Activated T-helper 1 cell treated with anti-CD3 and anti-CD28 coated beads, Interleukin-12 subunit alpha, Interleukin-12 subunit beta, Interleukin-2, Interleukin-4 antibody, amounts not matched to agents 30 ng/mL and 10 ng/mL and 1 ng/mL, durations not matched to agents 14 hours and 24 hours and 36 hours (primary cell): ENCODE results near the gene AFF1. TPM values are rescaled to one million over a fixed set of nuclear protein-coding genes. Genes with fewer than 3 reads are reported as not detected.

ENCODE experiments used
- DNase-seq: peaks from one replicate; pipeline ENCODE4 v3.0.0; 2021; ENCODE audit warnings: low spot score
- H3K27ac Mint-ChIP-seq: one replicate; pipeline ENCODE4 v1.8.0; 2021; ENCODE audit warnings: mild to moderate bottlenecking, mixed read lengths
- H3K27me3 Mint-ChIP-seq: one replicate; pipeline ENCODE4 v1.8.0; 2022; ENCODE audit warnings: mild to moderate bottlenecking, moderate library complexity, mixed read lengths; ENCODE audit not compliant: insufficient read depth
- H3K36me3 Mint-ChIP-seq: one replicate; pipeline ENCODE4 v1.8.0; 2021; ENCODE audit warnings: low read depth, mixed read lengths
- H3K4me1 Mint-ChIP-seq: one replicate; pipeline ENCODE4 v1.8.0; 2021; ENCODE audit warnings: low read depth, mixed read lengths
- H3K4me3 Mint-ChIP-seq: one replicate; pipeline ENCODE4 v1.8.0; 2021; ENCODE audit warnings: mild to moderate bottlenecking, moderate library complexity, mixed read lengths
- H3K9me3 Mint-ChIP-seq: one replicate; pipeline ENCODE4 v1.8.0; 2021; ENCODE audit warnings: mixed read lengths
- intact Hi-C: fragments of 100-400 bp; cut with micrococcal nuclease; formaldehyde crosslinking; loops from one replicate; pipeline ENCODE4 v1.15.1; 2024
- total RNA-seq: library from RNA; stranded (reverse); gene quantifications from 2 replicates; pipeline ENCODE4 v1.2.3, GENCODE V29; 2022

AFF1 gene
- total RNA-seq, 1 donor from 2014 or later, result 47.0 TPM

GRCh38 chr4:86967073-86967472, 32.3 kb downstream of the AFF1 start:
- intact Hi-C loops, result no loop called here
- Mint-ChIP-seq H3K27ac (no peak overlapping the region), H3K4me3 (no peak overlapping the region), H3K27me3 (no peaks in the 10 kb centered on the region), H3K36me3 (peaks cover 2% of the 10 kb centered on the region), H3K4me1 (peaks cover 12% of the 10 kb centered on the region), H3K9me3 (no peaks in the 10 kb centered on the region)
- no peak for DNase-seq

DNA sequence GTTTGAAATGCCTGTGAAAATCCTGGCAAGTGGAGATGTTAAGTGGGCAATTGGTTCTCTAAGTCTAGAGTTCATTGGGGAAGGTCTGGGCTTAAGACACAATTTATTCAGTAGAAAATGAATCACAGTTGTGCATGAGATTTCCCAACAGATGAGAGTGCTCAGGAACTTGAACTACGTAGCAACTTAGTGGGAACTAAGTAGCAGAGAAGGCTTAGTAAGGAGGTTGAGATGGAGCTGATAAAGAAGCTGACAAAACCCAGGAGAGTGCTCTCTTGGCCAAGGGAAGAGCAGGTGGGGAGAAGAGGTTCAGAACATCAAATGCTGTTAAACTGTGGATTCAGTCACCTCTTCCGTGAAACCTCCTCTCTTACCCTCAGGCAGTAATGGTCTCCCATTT, 33.0 kb downstream of the AFF1 start:
- H3K9me3 Mint-ChIP-seq, result no peaks in the 10 kb centered on the region
- H3K27ac Mint-ChIP-seq, result no peak overlapping the region
- intact Hi-C loops, result no loop called here
- H3K4me1 Mint-ChIP-seq, result peaks cover 12% of the 10 kb centered on the region
- H3K27me3 Mint-ChIP-seq, result no peaks in the 10 kb centered on the region
- H3K4me3 Mint-ChIP-seq, result no peak overlapping the region
- DNase-seq, result no peak
- H3K36me3 Mint-ChIP-seq, result peaks cover 2% of the 10 kb centered on the region

DNA sequence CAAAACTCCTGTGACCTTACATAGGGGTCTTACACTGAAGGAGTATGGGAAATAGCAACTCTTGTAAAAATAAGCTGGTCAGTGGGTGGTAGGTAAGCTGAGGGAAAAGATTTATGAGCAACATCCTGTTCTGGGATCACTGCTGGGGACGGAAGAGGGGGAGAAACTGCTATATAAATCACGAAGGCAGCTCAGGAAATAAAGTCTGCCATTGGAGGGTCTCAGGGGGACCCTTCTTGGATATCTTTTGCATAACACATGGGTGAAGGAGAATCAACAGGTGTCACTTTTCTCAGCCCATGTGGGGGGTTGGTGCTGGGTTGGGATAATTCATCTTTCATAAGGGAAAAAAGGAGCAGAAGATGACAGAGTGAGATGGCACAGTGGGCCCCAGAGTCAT, 33.7 kb downstream of the AFF1 start:
- no peak overlapping the region for H3K4me3 Mint-ChIP-seq
- intact Hi-C loops, result no loop called here
- no peaks in the 10 kb centered on the region for H3K27me3 Mint-ChIP-seq
- H3K36me3 Mint-ChIP-seq, result peaks cover 1% of the 10 kb centered on the region
- H3K9me3 Mint-ChIP-seq, result no peaks in the 10 kb centered on the region
- no peak for DNase-seq
- H3K27ac Mint-ChIP-seq, result no peak overlapping the region
- H3K4me1 Mint-ChIP-seq, result peaks cover 8% of the 10 kb centered on the region

DNA sequence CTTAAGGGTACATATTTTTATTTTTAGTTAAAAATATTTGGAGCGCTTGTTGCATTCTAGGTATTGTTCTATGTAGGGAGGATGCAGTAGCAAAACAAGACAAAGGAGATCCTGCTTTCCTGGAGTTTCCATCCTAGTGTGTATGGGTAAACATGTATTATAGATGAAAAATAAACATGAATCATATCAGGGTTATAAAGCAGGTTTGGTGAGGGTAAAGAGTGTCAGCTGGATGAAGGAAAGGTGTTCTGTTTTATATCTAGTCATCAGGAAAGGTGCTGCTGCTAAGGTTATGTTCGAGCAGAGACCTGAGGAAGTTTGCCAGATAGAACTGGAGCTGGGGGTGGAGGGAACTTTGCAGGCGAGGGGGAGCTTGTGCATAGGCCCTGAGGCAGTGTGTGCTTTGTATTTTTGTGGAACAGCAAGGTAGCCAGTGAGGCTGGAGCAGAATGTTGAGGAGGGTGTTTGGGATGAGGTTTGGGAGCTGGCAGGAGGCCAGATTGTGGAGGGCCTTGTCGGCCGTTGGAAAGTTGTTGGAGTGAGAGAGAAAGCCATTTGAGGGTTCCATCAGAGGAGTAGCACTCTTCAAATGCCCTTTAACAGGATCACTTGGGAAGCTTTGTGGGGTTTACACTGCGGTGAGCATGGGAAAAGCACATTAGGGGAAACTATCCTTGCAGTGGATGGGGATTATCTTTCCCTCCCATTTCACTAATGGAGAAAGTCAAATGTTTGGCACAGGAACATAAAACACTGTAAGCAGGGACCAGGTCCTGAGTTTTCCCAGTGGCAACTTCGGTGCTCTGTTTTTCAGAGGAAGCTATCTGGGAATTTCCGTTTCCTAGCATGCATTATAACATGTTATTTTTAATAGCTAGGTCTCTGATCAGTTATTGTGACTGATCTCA, 35.9 kb downstream of the AFF1 start:
- Mint-ChIP-seq H3K4me1 (peaks cover 19% of the 10 kb centered on the region), H3K9me3 (no peaks in the 10 kb centered on the region), H3K27ac (no peak overlapping the region), H3K4me3 (no peak overlapping the region), H3K36me3 (peaks cover 1% of the 10 kb centered on the region), H3K27me3 (no peaks in the 10 kb centered on the region)
- no peak for DNase-seq
- intact Hi-C loops, result loop anchor here (2.0 kb wide), 1 partner anchor 32 kb away; no protein-coding TSS in a partner anchor

DNA sequence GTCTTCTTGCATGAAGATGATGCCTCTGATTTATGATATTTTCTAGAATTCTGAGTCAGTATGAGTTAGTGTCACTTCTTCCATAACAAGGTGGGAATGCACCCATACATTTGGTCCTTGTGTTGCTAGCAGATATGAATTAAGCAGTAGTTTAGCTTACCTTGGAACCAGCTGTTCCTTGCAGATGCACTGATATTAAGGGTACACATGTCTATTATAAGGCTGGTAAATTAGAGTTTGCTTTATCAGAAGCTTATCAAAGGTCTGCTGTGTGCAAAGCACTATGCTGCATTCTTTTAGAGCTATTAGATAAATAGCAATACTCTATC, 36.5 kb downstream of the AFF1 start:
- H3K36me3 Mint-ChIP-seq, result peaks cover 1% of the 10 kb centered on the region
- no peak overlapping the region for H3K4me3 Mint-ChIP-seq
- no peaks in the 10 kb centered on the region for H3K27me3 Mint-ChIP-seq
- H3K9me3 Mint-ChIP-seq, result no peaks in the 10 kb centered on the region
- no peak overlapping the region for H3K27ac Mint-ChIP-seq
- peaks cover 26% of the 10 kb centered on the region for H3K4me1 Mint-ChIP-seq
- no peak for DNase-seq
- intact Hi-C loops, result loop anchor here (2.0 kb wide), 1 partner anchor 33 kb away; no protein-coding TSS in a partner anchor

DNA sequence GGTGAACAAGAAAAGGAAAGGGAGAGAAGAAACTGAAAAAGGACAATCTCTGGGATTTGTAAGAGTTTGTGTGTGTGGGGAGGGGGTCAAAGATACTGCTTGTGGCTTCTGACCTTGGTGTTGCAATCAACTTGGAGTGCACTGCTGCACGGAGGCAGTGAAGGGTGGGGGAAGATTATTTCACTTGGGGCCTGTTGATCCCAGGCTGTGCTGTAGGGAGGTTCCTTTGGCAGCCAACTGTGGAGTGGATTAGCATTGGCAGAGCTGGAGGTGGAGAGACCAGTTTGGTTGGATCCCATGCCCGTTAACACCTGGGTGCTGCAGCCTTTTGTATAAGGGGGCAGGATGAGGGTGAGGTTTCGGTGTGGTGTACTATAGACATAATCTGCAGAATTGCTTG, 38.2 kb downstream of the AFF1 start:
- H3K4me1 Mint-ChIP-seq, result peaks cover 38% of the 10 kb centered on the region
- intact Hi-C loops, result no loop called here
- H3K27me3 Mint-ChIP-seq, result no peaks in the 10 kb centered on the region
- no peaks in the 10 kb centered on the region for H3K9me3 Mint-ChIP-seq
- H3K36me3 Mint-ChIP-seq, result peaks cover 5% of the 10 kb centered on the region
- DNase-seq, result no peak
- H3K4me3 Mint-ChIP-seq, result no peak overlapping the region
- no peak overlapping the region for H3K27ac Mint-ChIP-seq

DNA sequence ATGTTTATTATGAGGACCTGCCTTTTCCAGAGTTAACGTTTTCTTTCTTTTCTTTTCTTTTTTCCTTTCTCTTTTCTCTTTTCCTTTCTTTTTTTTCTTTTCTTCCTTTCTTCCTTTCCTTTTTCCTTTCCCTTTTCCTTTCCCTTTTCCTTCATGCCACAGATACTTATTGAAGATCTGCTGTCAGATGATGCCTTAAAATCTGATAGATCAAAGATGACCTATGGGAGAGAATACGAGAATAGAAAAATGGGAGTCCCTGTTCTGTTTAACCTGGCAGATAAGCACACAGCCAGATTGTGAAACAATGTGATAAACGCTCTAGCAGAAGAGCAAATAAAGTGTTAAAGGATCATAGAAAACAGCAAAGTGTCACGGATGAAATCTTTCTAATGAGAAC, 38.9 kb downstream of the AFF1 start:
- Mint-ChIP-seq H3K36me3 (peaks cover 5% of the 10 kb centered on the region), H3K4me1 (peaks cover 38% of the 10 kb centered on the region), H3K9me3 (no peaks in the 10 kb centered on the region), H3K27ac (no peak overlapping the region), H3K4me3 (no peak overlapping the region), H3K27me3 (no peaks in the 10 kb centered on the region)
- intact Hi-C loops, result no loop called here
- DNase-seq, result no peak

DNA sequence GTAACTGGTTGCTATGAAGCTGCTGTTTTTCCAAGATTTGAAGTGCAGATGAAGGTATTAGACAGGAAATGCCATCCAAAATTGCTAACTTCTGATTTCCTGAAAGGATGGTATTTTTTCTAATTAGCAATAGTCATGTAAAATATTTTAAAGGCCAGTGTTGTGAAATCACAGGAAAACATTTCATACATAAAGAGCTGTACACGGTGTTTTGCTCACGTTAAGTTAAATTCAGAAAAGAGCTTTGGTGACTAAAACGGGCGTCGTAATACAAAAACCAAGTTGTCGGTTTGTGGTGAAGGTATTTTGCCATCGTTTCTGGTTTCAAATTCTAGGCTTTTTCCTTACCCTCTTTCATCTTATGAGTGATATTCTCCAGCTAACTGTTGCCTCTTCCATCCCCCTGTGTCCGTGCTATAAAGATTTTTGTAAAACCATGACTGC, 39.8 kb downstream of the AFF1 start:
- intact Hi-C loops, result no loop called here
- Mint-ChIP-seq H3K4me3 (no peak overlapping the region), H3K4me1 (peaks cover 38% of the 10 kb centered on the region)

DNA sequence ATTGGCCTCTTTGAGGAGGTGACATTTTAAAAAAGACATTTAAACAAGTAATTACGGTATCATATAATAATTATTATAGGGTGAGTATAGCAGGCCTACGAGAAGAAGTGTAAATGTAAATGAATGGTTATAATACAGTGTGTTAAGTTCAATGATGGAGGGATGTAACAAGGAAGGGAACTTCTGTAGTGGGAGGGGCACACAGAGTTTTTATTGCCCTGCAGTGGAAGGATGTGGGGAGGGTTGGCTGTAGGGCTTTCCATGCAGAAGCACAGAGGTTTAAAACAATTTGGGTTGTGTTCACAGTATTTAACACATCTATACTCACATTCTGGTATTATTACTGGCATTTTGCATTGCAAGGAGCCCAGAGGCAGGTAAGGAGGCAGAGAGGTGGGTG, 41.1 kb downstream of the AFF1 start:
- no peak for DNase-seq
- H3K27ac Mint-ChIP-seq, result no peak overlapping the region
- intact Hi-C loops, result no loop called here
- no peaks in the 10 kb centered on the region for H3K9me3 Mint-ChIP-seq
- H3K4me1 Mint-ChIP-seq, result peaks cover 33% of the 10 kb centered on the region
- H3K4me3 Mint-ChIP-seq, result no peak overlapping the region
- no peaks in the 10 kb centered on the region for H3K27me3 Mint-ChIP-seq
- peaks cover 5% of the 10 kb centered on the region for H3K36me3 Mint-ChIP-seq

More for the DNA sequence above, 39.8 kb downstream of the AFF1 start:
- H3K27ac Mint-ChIP-seq, result no peak overlapping the region
- no peaks in the 10 kb centered on the region for H3K9me3 Mint-ChIP-seq
- no peak for DNase-seq
- H3K27me3 Mint-ChIP-seq, result no peaks in the 10 kb centered on the region
- H3K36me3 Mint-ChIP-seq, result peaks cover 5% of the 10 kb centered on the region

GRCh38 chr4:86976801-86977485, 42.1 kb downstream of the AFF1 start:
- H3K36me3 Mint-ChIP-seq, result peaks cover 9% of the 10 kb centered on the region
- intact Hi-C loops, result loop anchor here (1.0 kb wide), 1 partner anchor 28 kb away; no protein-coding TSS in a partner anchor
- no peaks in the 10 kb centered on the region for H3K9me3 Mint-ChIP-seq
- DNase-seq, result no peak
- no peak overlapping the region for H3K4me3 Mint-ChIP-seq
- no peak overlapping the region for H3K27ac Mint-ChIP-seq
- no peaks in the 10 kb centered on the region for H3K27me3 Mint-ChIP-seq
- peaks cover 40% of the 10 kb centered on the region for H3K4me1 Mint-ChIP-seq

- no peak overlapping the region for H3K27ac Mint-ChIP-seq
- no peaks in the 10 kb centered on the region for H3K9me3 Mint-ChIP-seq
- DNase-seq, result no peak
- intact Hi-C loops, result loop anchor here (1.0 kb wide), 1 partner anchor 28 kb away; no protein-coding TSS in a partner anchor
- peaks cover 11% of the 10 kb centered on the region for H3K36me3 Mint-ChIP-seq
- H3K4me3 Mint-ChIP-seq, result no peak overlapping the region
- peaks cover 44% of the 10 kb centered on the region for H3K4me1 Mint-ChIP-seq
- no peaks in the 10 kb centered on the region for H3K27me3 Mint-ChIP-seq
Observed at GRCh38 chr4:86977621-86978184, 42.9 kb downstream of the AFF1 start.

DNA sequence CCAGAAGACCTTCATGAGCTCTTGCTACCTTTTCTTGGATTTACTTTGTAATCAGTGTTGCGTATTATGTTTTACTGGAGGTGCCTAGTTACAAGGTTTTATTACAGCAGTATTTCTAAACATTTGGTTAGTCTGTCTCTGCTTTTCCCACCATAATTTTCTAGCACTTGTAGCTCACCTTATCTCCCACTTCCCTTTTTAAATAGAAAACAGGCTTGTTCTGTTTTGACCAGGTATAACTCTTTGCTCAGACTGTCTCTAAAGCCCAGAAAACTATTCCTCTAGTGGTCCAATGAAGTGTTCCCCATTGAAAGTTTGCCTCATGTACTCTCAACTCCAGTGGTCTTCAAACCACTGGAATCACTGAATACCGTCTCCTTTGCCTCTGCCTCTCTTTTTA, 43.9 kb downstream of the AFF1 start:
- no peaks in the 10 kb centered on the region for H3K27me3 Mint-ChIP-seq
- intact Hi-C loops, result no loop called here
- peak overlapping the region; percentile 47 for H3K27ac Mint-ChIP-seq
- H3K4me1 Mint-ChIP-seq, result peaks cover 42% of the 10 kb centered on the region
- H3K9me3 Mint-ChIP-seq, result no peaks in the 10 kb centered on the region
- H3K36me3 Mint-ChIP-seq, result peaks cover 10% of the 10 kb centered on the region
- no peak for DNase-seq
- no peak overlapping the region for H3K4me3 Mint-ChIP-seq

DNA sequence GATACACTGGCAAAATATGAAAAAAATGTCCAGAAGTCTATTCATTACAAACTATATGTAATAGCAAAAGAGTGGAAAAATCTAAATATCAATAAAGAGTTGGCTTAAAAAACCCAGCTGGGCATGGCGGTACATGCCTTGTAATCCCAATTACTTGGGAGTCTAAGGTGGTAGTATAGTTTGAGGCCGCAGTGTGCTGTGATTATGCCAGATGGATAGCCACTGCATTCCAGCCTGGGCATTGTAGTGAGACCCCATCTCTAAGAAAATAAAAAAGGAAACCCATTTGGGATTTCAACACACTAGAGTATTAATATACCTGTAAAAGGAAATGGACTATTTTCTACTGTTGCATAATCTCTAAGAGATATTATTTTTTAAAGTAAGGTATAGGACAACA, 45.4 kb downstream of the AFF1 start:
- H3K36me3 Mint-ChIP-seq, result peaks cover 10% of the 10 kb centered on the region
- intact Hi-C loops, result no loop called here
- no peak for DNase-seq
- no peak overlapping the region for H3K4me3 Mint-ChIP-seq
- no peaks in the 10 kb centered on the region for H3K9me3 Mint-ChIP-seq
- H3K27me3 Mint-ChIP-seq, result no peaks in the 10 kb centered on the region
- peaks cover 31% of the 10 kb centered on the region for H3K4me1 Mint-ChIP-seq
- H3K27ac Mint-ChIP-seq, result no peak overlapping the region
